Mammary epithelial cell (primary cell): ENCODE results near the gene MEOX2.

Source experiments
- EZH2 ChIP-seq: IDR thresholded peaks from 2 replicates; pipeline ENCODE4 v1.6.1; 2012; ENCODE audit warnings: low read length, inconsistent platforms, borderline replicate concordance
- TF ChIP-seq, protein P1 (sequence below), 2 donors: IDR thresholded peaks in 1 of 2; conservative IDR thresholded peaks in 1 of 2; 2 replicates each; pipeline ENCODE4 v1.5.1; 2011 to 2012; ENCODE audit warnings: inconsistent platforms in 2 of 2, low read length in 2 of 2, mild to moderate bottlenecking in 2 of 2, control low read depth in 1 of 2, low read depth in 1 of 2; ENCODE audit not compliant: insufficient read depth in 1 of 2; ENCODE audit errors: extremely low read depth in 1 of 2

DNA sequence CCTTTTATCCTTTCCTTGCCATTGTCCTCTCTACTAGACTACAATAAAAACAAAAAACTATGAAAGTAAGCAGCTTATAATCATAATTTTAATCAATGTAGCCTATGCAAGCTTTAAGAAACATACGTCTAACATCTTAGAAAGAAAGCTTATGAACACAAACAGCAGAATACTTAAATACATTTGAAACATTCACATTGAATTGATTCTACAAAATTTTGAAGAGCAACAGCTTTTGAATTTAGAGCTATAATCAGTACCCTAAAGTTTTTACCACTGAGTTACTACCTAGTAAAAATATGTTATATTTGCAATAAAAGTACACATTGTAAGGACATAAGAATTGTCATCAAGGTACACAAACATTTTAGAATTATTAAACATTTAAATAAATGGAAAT is 7.2 kb downstream of the MEOX2 start:
- TF ChIP-seq, protein P1, sequence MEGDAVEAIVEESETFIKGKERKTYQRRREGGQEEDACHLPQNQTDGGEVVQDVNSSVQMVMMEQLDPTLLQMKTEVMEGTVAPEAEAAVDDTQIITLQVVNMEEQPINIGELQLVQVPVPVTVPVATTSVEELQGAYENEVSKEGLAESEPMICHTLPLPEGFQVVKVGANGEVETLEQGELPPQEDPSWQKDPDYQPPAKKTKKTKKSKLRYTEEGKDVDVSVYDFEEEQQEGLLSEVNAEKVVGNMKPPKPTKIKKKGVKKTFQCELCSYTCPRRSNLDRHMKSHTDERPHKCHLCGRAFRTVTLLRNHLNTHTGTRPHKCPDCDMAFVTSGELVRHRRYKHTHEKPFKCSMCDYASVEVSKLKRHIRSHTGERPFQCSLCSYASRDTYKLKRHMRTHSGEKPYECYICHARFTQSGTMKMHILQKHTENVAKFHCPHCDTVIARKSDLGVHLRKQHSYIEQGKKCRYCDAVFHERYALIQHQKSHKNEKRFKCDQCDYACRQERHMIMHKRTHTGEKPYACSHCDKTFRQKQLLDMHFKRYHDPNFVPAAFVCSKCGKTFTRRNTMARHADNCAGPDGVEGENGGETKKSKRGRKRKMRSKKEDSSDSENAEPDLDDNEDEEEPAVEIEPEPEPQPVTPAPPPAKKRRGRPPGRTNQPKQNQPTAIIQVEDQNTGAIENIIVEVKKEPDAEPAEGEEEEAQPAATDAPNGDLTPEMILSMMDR (conservative IDR thresholded peaks at IDR 0.05 in 1 of 2, IDR thresholded peaks at IDR 0.05 in 1 of 2; ENCODE audit: extremely low read depth in 1 of 2, insufficient read depth in 1 of 2, low read depth in 1 of 2, low read length in 2 of 2): no peak
- TF ChIP-seq EZH2: no peak
